Bone marrow (tissue), 2 donors: Measurements from ENCODE around the gene RSF1.

Experiments
- DNase-seq, 2 donors: peaks; one replicate each; lab custom pipeline; 2025; lab: John Stamatoyannopoulos, UW

The RSF1 gene

GRCh38 chr11:77813256-77813655 is 7.3 kb downstream of the RSF1 start:
- no peak for DNase-seq

DNA sequence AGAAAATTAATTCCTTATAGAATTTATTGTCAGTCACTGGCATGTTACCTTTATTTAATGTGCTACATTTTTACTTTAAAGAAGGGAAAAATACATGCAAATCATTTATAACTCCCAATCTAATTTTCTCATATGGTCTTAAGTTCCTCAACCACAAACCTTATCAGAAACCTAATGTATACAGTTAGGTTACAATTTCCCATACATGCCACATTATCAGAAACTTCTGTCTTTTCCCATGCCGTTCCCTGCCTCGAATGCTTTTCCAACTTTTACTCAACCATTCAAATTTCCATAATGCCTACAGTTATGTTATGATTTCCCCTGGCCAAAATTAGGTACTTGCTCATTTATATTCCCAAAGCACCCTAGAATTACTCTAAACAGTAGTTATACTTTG is 13.5 kb downstream of the RSF1 start:
- no peak for DNase-seq

DNA sequence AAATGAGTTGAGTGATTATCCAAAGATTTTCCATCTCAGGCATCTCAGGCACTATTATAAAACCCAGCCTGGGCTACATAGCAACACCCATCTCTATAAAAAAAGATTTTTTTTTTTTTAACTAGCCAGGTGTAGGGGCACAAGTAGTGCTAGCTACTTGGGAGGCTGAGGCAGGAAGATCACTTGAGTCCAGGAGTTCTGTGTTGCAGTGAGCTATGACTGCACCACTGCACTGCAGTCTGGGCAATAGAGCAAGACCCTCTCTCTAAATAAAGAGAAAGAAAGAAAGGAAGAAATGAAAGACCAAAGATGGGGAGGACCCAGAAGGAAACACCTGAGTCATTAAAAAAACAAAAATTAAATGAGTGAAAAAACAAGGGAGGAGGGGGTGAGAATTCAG is 14.1 kb downstream of the RSF1 start:
- no peak for DNase-seq

- no peak for DNase-seq
These were observed 19.0 kb downstream of the RSF1 start for GRCh38 chr11:77801477-77801876.

- no peak for DNase-seq
These were observed 20.1 kb downstream of the RSF1 start for GRCh38 chr11:77800449-77800848.

- no peak for DNase-seq
These were observed 21.2 kb downstream of the RSF1 start for GRCh38 chr11:77799338-77799737.

GRCh38 chr11:77793972-77794371 is 26.6 kb downstream of the RSF1 start:
- DNase-seq: no peak

DNA sequence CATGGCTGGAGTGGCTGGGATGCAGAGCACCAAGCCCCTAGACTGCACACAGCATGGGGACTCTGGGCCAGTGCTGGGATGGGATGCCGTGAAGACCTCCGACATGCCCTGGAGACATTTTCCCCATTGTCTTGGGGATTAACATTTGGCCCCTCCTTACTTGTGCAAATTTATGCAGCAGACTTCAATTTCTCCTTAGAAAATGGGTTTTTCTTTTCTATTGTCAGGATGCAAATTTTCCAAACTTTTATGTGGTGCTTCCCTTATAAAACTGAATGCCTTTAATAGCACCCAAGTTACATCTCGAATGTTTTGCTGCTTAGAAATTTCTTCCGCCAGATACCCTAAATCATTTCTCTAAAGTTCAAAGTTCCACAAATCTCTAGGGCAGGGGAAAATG is 29.2 kb downstream of the RSF1 start:
- no peak for DNase-seq

DNA sequence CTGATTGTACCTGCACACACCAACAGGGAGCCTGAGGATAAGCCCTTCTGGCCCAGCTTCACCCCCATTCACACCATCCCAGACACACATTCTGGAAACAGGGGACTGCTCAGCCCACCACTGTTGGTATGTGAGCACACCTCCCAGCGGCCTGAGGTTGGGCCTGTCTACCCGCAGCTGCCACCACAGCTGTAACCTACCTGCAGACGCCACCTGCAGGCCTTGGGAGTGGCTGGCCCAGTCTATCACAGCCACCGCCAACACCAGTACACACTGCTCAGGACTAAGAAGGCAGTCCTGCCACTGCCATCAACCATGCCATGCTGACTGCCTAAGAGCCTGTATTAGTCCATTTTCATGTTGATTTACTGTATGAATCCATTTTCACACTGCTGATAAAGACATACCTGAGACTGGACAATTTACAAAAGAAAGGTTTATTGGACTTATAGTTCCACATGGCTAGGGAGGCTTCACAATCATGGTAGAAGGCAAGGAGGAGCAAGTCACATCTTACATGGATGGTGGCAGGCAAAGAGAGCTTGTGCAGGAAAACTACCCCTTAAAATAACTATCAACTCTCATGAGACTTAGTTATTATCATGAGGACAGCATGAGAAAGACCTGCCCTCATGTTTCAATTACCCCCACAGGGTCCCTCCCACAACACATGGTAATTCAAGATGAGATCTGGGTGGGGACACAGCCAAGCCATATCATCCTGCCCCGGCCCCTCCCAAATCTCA is 30.6 kb downstream of the RSF1 start:
- DNase-seq: no peak

- DNase-seq: no peak
These were observed 31.3 kb downstream of the RSF1 start for GRCh38 chr11:77789061-77789730.

DNA sequence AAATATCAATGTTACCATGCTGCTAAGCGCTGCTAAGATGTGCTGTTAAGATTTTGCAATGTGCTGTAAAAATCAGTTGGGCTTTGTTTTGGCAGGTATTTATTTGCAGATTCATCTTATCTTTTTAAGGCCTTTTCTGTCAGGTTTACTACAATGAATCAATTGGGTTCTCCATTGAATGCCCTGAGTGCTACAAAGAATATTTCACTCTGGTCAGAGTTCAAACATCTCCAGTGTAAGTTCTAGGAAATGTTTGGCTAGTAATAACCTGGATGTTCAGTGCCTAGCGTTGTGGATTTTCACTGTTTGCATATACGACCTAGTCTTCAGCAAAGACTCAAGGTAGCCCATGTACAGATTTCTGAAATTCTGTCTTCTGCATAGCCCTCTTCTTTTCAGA is 36.0 kb downstream of the RSF1 start:
- DNase-seq: no peak

DNA sequence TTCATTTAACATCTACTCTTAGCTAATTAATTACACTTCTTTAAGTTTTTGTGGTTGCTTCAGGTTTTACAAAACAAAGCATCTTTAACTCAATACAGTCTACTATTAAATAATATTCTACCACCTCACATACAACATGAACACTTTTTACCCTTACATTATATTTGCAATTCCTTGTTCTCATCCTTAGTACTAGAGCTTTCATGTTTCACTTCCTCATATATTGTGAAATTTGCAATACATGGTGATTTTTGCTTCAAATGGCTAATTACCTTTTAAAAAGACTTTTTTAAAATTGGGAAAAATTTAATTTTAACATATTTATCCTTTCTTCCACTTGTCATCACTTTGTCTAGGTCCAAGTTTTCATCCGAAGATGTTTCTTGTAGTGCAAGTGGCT is 37.5 kb downstream of the RSF1 start:
- DNase-seq: no peak

DNA sequence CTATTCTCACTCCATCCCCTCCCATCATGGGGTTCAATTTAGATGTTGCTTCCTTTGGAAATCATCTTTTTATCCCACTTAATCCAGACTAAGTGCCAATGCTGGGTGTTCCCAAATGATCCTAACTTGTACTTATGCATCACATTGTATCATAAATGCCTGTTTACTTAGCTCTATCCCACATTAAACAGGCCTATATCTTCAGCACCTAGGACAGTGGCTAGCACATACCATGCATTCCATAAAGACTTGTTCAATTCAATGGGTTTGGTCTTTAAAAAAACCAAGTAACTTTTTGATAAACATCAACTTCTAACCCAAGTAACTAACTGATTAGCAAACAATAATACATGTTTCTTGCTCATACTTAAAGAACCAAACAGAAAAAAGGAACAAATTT is 40.6 kb downstream of the RSF1 start:
- no peak for DNase-seq

GRCh38 chr11:77778549-77778948 is 42.0 kb downstream of the RSF1 start:
- DNase-seq: no peak

DNA sequence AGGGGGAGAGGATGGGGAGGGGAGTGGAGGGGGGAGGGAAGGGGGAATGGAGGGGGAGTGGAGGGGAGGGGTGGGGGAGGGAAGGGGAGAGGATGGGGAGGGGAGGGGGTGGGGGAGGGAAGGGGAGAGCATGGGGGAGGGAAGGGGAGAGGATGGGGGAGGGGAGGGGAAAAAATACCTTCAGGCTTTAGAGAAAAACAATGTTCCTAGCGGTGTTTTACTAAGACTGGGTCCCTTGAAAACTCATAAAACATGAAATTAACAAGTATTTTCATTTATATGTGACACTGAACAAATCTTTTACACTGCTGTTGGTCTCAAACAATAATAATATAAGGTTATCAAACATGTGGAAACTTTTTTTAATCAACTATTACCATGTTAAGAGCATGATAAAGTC is 42.4 kb downstream of the RSF1 start:
- no peak for DNase-seq

GRCh38 chr11:77776455-77776854 is 44.1 kb downstream of the RSF1 start:
- no peak for DNase-seq

- DNase-seq: no peak
These were observed 44.6 kb downstream of the RSF1 start for GRCh38 chr11:77775936-77776335.

- DNase-seq: no peak
These were observed 49.4 kb downstream of the RSF1 start for GRCh38 chr11:77771135-77771534.

- no peak for DNase-seq
These were observed 49.9 kb downstream of the RSF1 start for GRCh38 chr11:77770629-77771028.

GRCh38 chr11:77762426-77762825 is 58.1 kb downstream of the RSF1 start:
- DNase-seq: no peak

- DNase-seq: no peak
These were observed 59.0 kb downstream of the RSF1 start for GRCh38 chr11:77761491-77761890.

- no peak for DNase-seq
These were observed 62.2 kb downstream of the RSF1 start for GRCh38 chr11:77758331-77758730.

DNA sequence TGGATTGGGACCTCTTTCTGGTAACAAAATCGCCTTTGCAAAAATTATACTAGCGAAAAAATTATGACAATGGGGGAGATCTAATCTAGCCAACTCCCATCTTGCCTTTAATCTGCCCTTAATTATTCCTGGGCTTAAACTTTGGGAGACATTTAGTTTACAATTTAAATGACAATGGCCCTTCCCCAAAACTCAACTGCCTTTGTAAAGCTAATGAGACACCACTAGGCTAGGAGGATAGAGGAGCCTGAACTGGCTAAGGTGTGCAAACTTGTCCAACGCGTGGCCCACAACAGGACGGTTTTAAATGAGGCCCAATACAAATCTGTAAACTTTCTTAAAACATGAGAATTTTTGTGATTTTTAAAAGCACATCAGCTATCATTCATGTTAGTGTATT is 67.3 kb downstream of the RSF1 start:
- no peak for DNase-seq

DNA sequence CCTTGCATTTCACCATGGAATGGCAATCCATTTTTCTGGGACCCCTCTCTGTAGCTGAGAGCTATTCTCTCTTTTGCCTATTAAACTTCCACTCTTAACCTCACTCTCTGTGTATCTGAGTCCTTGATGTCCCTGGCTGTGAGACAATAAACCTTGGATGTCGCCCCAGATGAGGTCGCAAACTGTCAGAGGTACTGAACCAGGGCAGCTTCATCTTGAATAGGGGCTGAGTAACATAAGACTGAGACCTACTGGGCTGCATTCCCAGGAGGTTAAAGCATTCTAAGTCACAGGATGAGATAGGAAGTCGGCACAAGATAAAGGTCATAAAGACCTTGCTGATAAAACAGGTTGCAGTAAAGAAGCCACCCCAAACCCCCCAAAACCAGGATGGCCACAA is 68.0 kb downstream of the RSF1 start:
- no peak for DNase-seq
